HG03175 (cell line): ENCODE data around the gene LRRC26.

Source experiments
- ATAC-seq: cut with Tn5 transposase; IDR thresholded peaks from one replicate; pipeline ENCODE4 v1.9.1; 2021; ENCODE audit warnings: mild to moderate bottlenecking, moderate library complexity; ENCODE audit not compliant: unreplicated experiment

Gene LRRC26

DNA sequence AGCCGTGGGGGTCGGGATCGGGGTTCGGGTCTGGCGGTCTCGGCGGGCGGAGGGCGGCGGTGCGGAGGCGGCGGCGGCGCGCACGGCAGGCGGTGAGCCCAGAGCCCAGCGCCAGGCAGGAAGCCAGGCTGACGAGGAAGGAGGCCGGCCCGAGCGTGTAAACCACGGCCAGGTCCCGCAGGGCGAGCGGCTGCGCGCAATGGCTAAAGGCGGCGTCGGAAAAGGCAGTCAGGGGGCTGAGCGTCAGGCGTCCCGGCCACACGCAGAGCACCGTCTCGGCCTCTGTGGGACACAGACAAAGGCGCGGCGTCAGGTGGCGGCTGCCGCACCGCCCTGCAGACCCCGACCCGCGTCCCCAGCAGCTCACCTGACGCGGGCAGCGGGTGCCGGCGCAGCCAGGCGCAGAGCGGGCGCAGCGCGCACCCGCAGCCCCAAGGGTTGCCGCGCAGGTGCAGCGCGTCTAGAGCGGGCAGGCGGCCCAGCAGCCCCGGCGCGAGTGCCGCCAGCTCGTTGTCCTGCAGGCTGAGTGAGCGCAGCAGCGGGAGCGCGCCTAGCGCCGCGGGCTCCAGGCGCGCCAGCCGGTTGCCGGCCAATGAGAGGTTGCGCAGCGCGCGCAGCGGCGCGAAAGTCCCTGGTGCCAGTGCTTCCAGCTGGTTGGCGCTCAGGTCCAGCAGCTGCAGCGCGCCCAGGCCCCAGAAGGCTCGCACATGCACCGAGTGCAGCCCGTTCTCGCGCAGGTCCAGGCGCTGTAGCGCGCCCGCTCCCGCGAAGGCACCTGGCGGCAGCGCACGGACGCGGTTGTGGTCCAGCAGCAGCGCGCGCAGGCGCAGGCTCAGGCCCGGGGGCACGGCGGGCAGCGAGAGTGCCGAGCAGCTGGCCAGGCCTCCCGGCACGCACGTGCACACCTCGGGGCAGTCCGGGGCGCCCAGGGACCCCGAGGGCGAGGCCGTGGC lies 671 bp downstream of the LRRC26 start:
- ATAC-seq = no peak

DNA sequence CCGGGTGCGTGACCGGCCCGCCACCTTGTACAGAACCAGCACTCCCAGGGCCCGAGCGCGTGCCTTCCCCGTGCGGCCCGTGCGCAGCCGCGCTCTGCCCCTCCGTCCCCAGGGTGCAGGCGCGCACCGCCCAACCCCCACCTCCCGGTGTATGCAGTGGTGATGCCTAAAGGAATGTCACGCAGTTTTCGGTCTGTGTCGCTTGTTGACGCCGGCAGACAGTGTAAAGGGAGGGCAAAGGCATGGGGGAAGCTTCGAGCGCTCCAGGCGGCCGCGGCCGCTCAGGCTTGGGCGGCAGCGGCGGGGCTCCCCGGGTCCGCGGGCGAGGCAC lies 1.3 kb downstream of the LRRC26 start:
- no peak for ATAC-seq

DNA sequence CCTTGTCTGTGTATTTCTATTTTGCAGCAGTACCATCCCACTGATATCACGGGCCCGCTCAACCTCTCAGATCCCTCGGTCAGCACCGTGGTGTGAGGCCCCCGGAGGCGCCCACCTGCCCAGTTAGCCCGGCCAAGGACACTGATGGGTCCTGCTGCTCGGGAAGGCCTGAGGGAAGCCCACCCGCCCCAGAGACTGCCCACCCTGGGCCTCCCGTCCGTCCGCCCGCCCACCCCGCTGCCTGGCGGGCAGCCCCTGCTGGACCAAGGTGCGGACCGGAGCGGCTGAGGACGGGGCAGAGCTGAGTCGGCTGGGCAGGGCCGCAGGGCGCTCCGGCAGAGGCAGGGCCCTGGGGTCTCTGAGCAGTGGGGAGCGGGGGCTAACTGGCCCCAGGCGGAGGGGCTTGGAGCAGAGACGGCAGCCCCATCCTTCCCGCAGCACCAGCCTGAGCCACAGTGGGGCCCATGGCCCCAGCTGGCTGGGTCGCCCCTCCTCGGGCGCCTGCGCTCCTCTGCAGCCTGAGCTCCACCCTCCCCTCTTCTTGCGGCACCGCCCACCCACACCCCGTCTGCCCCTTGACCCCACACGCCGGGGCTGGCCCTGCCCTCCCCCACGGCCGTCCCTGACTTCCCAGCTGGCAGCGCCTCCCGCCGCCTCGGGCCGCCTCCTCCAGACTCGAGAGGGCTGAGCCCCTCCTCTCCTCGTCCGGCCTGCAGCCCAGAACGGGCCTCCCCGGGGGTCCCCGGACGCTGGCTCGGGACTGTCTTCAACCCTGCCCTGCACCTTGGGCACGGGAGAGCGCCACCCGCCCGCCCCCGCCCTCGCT lies 1.9 kb downstream of the LRRC26 start:
- no peak for ATAC-seq

DNA sequence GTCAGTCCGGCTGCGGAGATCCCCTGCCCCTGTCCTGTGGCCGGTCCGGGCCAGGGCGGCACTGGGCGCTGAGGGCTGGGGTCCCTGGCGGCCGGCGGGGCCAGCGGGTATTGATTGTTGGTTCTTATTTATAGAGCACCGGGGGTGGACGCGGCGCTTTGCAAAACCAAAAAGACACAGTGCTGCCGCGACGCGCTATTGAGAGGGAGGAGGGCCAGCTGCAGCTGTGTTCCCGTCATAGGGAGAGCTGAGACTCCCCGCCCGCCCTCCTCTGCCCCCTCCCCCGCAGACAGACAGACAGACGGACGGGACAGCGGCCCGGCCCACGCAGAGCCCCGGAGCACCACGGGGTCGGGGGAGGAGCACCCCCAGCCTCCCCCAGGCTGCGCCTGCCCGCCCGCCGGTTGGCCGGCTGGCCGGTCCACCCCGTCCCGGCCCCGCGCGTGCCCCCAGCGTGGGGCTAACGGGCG lies 2.5 kb downstream of the LRRC26 start:
- ATAC-seq = no peak

DNA sequence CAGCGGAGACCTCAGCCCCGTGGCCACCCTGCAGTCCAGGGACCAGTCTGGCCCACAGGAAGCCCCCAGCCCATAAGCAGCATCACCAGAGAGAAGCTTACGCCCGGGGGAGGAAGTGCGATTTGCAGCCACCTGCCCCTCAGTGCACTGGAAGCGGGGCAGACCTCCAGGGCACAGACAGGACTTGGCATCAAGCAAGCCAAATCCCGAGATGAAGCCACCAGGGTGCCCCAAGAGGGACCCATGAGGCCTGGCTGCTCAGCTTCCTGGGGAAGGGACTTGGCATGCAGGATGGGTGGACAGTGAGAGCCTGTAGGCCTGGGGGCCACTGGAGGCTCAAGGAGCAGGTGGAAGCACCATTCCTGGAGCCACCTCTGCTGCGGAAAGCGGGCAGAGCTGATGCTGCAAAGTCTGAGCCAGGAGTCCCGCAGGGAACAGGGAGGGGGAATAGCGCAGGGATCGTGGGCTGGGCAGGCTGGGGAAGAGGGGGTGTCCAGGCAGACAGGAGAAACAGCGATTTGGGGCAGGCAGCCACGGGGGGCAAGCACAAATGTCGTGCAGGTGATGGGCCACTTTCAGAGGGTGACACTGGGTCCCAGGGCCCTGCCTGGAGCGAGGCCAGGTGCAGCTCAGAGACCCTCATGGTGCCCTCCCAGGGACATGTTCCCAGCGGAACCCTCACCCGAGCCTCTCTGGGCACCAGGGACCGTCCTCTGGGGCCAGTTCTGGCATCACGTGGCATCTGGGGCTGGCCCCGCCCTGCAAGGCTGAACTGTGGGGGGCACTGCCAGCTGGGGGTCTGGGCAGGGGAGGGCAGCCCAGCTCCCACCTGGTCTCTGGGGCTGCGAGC lies 3.2 kb downstream of the LRRC26 start:
- ATAC-seq = no peak

DNA sequence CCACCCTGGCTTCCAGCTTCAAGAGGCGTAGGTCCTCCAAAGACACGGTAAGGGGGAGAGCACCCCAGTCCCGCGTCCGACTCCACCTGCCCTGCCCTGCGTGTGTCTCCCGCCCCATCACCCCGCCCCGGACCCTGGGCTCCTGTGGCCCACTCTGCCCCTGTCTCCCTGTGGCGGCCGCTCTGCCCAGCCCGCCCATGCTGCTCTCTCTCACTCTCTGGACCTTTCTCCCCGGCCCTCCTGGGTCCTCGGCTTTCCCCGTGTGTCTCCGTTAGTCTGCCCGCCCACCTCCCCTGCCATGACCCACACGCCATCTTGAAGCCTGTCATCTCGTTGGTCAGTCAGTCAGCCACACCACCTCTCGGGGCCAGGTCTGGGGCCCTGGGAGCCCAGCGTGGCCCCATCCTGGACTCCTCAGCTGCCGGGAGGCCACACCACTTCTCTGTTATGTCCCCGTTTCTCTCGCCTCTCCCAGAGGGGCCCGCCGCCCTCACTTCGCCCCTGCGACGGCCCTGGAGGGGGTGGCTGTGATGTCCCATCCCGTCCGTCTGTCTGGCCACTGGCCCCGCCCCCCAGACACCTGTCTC lies 4.5 kb downstream of the LRRC26 start:
- ATAC-seq = no peak

DNA sequence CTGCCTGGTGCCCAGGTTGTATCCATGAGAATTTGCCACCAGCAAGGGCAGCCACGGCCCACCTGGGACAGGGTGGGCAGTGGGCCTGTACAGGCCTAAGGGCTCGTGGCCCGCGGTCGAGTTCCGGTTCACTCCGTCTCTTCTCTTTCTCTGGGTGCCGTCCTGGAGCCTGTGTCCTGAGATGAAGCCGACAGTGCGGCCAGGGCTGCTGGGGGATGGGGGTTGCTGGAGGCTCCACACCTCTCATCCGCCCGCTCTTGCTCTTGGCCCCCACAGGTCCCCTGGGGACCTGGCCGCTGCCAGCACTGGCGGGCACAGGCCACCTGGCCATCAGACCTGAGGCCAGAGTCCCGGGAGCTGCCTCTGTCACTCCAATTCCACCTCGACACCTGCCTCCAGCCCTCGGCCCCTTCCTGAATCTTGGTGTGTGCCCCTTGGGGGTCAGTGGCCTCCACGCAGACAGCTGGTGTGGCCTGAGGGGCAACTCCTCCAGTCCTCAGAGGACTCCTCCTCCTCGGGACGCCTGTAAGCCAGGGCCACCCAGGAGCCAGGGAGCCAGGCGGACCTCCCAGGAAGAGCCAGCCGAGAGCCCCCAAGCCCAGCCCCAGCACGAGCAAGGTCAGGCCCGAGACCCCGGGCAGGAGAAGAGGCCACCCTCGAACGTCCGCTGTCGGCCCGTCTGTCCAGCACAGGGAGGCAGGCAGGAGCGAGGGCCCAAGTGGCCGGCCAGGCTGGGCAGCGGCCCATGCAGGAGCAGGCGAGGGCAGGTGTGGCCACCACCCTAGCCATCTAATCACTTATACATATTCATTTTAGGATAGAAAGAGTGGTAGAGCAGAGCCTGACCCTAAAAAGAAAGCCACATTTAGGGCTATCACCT lies 5.2 kb downstream of the LRRC26 start:
- ATAC-seq = no peak

DNA sequence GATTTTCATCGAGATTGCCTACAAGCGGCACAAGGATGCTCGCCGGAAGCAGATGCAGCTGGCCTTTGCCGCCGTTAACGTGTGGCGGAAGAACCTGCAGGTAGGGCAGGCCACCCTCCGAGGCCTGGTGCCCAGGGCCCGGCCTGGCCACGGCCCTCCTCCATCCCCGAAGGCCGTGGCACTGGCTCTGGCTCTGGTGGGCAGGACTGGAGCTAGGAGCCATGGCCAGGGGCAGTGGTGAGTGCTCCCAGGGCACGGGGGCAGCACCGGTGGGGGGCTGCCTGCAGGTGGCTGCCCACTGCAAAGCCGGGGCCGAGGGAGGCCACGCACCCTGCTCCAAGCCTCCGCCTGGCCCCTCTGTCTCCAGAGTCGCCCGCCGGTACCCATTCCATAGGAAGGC lies 6.0 kb downstream of the LRRC26 start:
- no peak for ATAC-seq

DNA sequence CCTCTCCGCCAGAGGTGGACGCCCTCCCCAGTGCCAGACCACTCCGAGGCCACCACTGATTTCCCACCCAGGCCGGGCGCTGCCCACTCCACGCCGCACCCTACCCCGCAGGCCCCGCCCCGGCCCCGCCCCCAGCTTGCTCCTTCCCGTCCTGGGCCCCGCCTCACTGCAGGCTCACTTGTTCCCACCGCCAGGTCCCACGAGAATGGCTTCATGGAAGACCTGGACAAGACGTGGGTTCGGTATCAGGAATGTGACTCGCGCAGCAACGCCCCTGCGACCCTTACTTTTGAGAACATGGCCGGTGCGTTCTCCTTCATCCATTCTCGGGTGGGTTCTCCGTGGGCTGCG lies 6.5 kb downstream of the LRRC26 start:
- ATAC-seq = no peak

DNA sequence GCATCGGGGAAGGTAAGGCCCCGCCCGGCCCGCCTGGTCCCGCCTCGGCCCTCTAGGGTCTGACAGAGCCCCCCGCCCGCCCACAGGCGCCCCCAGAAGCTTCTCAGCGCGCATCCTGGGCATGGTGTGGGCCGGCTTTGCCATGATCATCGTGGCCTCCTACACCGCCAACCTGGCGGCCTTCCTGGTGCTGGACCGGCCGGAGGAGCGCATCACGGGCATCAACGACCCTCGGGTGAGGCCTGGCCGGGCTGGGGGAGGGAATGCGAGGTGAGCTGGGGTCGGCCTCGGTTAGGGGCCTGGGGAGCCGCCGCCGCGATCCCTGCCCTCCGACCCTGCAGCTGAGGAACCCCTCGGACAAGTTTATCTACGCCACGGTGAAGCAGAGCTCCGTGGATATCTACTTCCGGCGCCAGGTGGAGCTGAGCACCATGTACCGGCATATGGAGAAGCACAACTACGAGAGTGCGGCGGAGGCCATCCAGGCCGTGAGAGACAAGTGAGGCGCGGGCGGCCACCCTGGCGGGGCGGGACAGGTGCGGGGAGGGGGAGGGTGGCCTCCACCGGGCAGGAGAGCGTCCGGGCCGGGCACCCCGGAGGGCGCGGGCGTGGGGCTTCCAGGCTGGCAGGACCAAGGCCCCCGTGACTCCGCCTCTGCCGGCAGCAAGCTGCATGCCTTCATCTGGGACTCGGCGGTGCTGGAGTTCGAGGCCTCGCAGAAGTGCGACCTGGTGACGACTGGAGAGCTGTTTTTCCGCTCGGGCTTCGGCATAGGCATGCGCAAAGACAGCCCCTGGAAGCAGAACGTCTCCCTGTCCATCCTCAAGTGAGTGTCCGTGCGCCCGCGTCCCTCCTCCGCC lies 7.1 kb downstream of the LRRC26 start:
- ATAC-seq = no peak

DNA sequence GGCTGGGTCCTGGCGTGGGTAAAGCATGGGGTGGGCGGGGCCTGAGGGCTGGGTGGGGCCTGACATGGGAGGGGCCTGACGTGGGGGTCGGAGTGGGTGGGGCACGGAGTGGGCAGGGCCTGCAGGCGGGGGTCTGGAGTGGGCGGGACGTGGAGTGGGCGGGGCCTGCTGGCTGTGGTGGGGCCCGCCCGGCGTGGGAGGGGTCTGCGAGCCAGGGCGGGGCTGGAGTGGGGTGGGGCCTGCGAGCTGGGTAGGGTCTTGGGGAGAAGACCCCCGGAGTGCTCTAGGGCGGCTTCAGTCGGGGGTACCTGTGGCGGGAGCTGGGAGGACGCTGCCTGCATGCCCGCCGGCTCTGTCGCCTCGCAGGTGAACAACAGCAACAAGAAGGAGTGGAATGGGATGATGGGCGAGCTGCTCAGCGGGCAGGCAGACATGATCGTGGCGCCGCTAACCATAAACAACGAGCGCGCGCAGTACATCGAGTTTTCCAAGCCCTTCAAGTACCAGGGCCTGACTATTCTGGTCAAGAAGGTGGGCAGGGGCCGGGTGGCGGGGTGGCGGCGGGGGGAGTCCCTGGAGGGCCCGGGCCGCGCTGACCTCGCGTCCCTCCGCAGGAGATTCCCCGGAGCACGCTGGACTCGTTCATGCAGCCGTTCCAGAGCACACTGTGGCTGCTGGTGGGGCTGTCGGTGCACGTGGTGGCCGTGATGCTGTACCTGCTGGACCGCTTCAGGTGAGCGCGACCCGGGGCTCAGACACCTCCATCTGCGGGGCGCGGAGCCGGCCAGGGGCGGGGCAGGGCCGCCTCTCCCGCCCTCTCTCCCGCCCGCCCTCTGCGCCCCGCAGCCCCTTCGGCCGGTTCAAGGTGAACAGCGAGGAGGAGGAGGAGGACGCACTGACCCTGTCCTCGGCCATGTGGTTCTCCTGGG lies 8.0 kb downstream of the LRRC26 start:
- ATAC-seq = no peak

DNA sequence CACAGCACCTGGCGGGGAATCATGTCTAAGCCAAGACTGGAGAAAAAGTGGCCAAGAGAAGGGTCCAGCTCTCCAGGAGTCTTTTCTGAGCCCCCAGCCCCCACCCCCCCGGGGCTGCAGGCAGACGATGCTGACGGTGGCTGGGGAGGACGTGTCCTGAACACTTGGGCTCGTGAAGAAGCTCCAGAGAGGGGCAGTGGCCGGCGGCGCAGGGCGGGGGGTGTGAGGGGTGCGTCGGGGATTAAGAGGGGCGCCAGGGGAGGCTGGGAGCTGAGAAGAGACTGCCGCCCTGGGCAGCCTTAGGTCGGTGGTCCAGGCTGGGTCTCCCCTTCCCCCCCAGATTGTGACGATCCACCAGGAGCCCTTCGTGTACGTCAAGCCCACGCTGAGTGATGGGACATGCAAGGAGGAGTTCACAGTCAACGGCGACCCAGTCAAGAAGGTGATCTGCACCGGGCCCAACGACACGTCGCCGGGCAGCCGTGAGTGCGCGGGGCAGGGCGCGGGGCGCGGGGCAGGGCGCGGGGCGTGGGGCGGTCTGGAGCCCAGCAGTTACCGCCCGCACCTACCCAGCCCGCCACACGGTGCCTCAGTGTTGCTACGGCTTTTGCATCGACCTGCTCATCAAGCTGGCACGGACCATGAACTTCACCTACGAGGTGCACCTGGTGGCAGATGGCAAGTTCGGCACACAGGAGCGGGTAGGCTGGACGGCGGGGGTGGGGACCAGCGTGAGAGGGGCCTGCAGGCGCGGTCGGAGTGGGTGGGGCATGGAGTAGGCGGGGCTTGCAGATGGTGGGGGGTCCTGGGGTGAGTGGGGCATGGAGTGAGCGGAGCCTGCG lies 8.9 kb downstream of the LRRC26 start:
- no peak for ATAC-seq

DNA sequence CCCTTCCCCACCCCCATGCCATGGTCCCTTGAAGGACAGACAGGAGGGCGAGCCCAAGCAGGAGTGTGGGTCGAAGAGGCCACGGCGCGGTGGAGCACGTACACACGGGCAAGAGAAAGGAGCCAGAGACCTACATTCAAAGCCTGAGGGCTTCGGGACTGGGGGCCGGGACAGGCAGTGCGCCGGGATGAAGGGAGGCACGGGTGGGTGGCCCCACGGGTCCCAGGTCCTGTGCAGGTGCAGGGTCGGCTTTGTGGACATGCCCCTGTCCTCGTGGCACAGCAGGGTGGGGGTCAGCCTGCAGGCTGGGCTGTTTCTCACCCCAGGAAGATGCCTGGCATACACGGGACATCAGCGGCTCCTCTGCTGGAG lies 9.8 kb downstream of the LRRC26 start:
- no peak for ATAC-seq

DNA sequence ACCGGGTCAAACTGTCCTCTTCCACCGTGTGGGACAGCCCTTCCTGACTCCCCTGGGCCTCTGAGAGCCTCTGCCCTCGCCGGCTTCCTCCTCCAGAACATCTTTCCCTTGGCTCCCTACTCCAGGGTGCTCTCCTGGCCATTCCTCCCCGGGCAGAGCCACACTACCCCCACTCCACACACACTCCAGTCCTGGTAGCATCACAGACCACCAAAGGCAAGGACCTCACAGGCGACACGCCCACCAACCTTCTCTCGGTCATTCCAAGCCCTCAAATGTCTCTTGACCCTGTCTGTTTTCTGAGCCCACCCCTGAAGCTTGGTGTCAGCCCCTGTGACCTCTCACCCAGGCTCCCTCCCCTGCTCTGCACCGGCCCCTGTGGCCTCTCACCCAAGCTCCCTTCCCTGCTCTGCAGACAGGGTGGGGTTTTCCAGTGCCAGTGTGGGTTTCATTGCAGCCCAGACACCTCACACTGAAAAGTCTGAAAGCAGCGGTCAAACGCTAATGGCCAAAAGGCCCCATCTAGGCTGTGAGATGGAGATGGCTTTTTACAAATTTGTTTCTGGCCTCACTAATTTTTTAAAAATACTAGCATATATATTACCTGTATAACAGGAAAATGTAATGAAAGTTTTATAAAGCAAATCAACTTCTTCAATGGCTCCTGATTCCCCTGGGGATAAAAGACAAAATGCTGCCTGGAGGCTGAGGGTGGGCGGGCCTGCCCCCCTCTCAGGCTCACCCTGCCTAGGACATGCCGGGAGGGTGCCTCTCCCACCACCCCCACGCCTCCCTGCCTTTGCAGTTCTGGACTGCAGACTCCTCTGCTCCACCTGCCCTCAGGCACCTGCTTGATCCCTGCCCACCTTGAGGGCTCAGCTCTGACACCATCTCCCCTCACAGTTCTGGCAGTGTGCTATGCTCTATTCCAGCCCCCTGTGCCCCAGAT lies 10.5 kb downstream of the LRRC26 start:
- ATAC-seq = no peak

DNA sequence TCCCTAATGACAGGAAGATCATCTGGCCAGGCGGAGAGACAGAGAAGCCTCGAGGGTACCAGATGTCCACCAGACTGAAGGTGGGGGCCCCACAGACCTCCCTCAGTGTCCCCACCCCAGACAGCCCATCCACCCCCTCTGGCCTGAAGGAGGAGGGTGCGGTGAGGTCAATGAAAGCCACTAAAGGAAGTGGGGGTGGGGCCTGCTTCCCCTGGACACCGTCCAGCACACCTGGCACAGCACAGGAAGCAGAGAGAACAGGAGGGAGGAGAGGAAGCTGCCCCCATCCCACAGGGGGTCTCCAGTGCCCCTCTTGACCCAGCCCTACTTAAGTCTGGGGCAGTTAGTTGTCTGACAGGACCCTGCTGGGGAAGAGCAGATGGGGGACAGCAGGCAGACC lies 11.2 kb downstream of the LRRC26 start:
- ATAC-seq = no peak
